Activated T-cell treated with anti-CD3 and anti-CD28 coated beads, Interleukin-2, amount 50 U/mL, for 4 hours (primary cell): ENCODE results near the gene APPL2. TPM values are rescaled to one million over a fixed set of nuclear protein-coding genes. Genes with fewer than 3 reads are reported as not detected.

ENCODE experiments used
- ATAC-seq, 2 donors: fragments of 200-7000 bp; cut with Tn5 transposase; one replicate each; pipeline ENCODE4 v1.10.0; 2021
- DNase-seq: peaks from one replicate; pipeline ENCODE4 v3.0.0-alpha.2; 2020
- H3K27me3 Mint-ChIP-seq: one replicate; pipeline ENCODE4 v1.8.0; 2021; ENCODE audit warnings: low read depth, mixed read lengths
- H3K36me3 Mint-ChIP-seq: one replicate; pipeline ENCODE4 v1.8.0; 2022; ENCODE audit warnings: mixed read lengths; ENCODE audit not compliant: insufficient read depth
- H3K4me1 Mint-ChIP-seq: one replicate; pipeline ENCODE4 v1.8.0; 2021; ENCODE audit warnings: low read depth, mixed read lengths
- H3K4me3 Mint-ChIP-seq: one replicate; pipeline ENCODE4 v1.8.0; 2021; ENCODE audit warnings: mild to moderate bottlenecking, moderate library complexity, mixed read lengths
- H3K9me3 Mint-ChIP-seq: one replicate; pipeline ENCODE4 v1.8.0; 2021; ENCODE audit warnings: mixed read lengths
- total RNA-seq, 3 donors: library from RNA; stranded (reverse); gene quantifications; one replicate each; pipeline ENCODE4 v1.2.1, GENCODE V29; 2021

The APPL2 gene
- total RNA-seq, result 1 to 10 TPM; 7.8 to 8.6 (median 8.0) TPM

GRCh38 chr12:105235732-105236476 is at the start of gene APPL2:
Gene APPL2 (minus strand): TSS chr12:105236174. CDS start chr12:105236012, 162 bp downstream.
- Mint-ChIP-seq H3K4me3 (peak within 1 kb of the TSS; percentile 87), H3K36me3 (peaks cover 9% of the 10 kb centered on the region), H3K9me3 (no peaks in the 10 kb centered on the region), H3K27me3 (no peaks in the 10 kb centered on the region), H3K4me1 (peaks cover 45% of the 10 kb centered on the region)
- DNase-seq (peak; percentile 73), ATAC-seq (peak; percentile 93 to 94)

- Mint-ChIP-seq H3K27me3 (peaks cover 10% of the 10 kb centered on the region), H3K9me3 (peaks cover 4% of the 10 kb centered on the region), H3K36me3 (peaks cover 2% of the 10 kb centered on the region), H3K4me3 (no peak overlapping the region), H3K4me1 (no peaks in the 10 kb centered on the region)
- DNase-seq, result no peak
- no peak for ATAC-seq
These were observed 49.4 kb upstream of the APPL2 start for GRCh38 chr12:105285378-105285777.

GRCh38 chr12:105281694-105282049 is 45.7 kb upstream of the APPL2 start:
- Mint-ChIP-seq H3K27me3 (peaks cover 10% of the 10 kb centered on the region), H3K36me3 (peaks cover 2% of the 10 kb centered on the region), H3K9me3 (peaks cover 4% of the 10 kb centered on the region), H3K4me3 (no peak overlapping the region), H3K4me1 (no peaks in the 10 kb centered on the region)
- DNase-seq (no peak), ATAC-seq (no peak)

- Mint-ChIP-seq H3K4me3 (no peak overlapping the region), H3K4me1 (no peaks in the 10 kb centered on the region), H3K27me3 (peaks cover 8% of the 10 kb centered on the region), H3K9me3 (peaks cover 4% of the 10 kb centered on the region), H3K36me3 (peaks cover 2% of the 10 kb centered on the region)
- DNase-seq, result no peak
- ATAC-seq, result no peak
These were observed 45.2 kb upstream of the APPL2 start for GRCh38 chr12:105280966-105281693.

GRCh38 chr12:105279460-105280056 is 43.6 kb upstream of the APPL2 start:
- Mint-ChIP-seq H3K4me3 (no peak overlapping the region), H3K27me3 (peaks cover 6% of the 10 kb centered on the region), H3K9me3 (no peaks in the 10 kb centered on the region), H3K36me3 (no peaks in the 10 kb centered on the region), H3K4me1 (no peaks in the 10 kb centered on the region)
- ATAC-seq (peak in 1 of 2 donors; percentile 52), DNase-seq (peak; percentile 14)

GRCh38 chr12:105278043-105278697 is 42.2 kb upstream of the APPL2 start:
- Mint-ChIP-seq H3K4me3 (no peak overlapping the region), H3K9me3 (no peaks in the 10 kb centered on the region), H3K36me3 (no peaks in the 10 kb centered on the region), H3K27me3 (no peaks in the 10 kb centered on the region), H3K4me1 (no peaks in the 10 kb centered on the region)
- no peak for DNase-seq
- ATAC-seq, result no peak

GRCh38 chr12:105275997-105276733 is 40.2 kb upstream of the APPL2 start:
- Mint-ChIP-seq H3K4me3 (no peak overlapping the region), H3K9me3 (no peaks in the 10 kb centered on the region), H3K36me3 (no peaks in the 10 kb centered on the region), H3K4me1 (no peaks in the 10 kb centered on the region), H3K27me3 (peaks cover 3% of the 10 kb centered on the region)
- DNase-seq, result no peak
- no peak for ATAC-seq

- H3K36me3 Mint-ChIP-seq, result no peaks in the 10 kb centered on the region
- H3K27me3 Mint-ChIP-seq, result peaks cover 3% of the 10 kb centered on the region
These were observed 38.6 kb upstream of the APPL2 start for GRCh38 chr12:105274571-105274970.

GRCh38 chr12:105273601-105274000 is 37.6 kb upstream of the APPL2 start:
- peaks cover 3% of the 10 kb centered on the region for H3K27me3 Mint-ChIP-seq
- H3K4me3 Mint-ChIP-seq, result no peak overlapping the region
- no peaks in the 10 kb centered on the region for H3K36me3 Mint-ChIP-seq
- DNase-seq (no peak), ATAC-seq (no peak)
- no peaks in the 10 kb centered on the region for H3K4me1 Mint-ChIP-seq
- H3K9me3 Mint-ChIP-seq, result no peaks in the 10 kb centered on the region

More at GRCh38 chr12:105274571-105274970, 38.6 kb upstream of the APPL2 start:
- H3K4me3 Mint-ChIP-seq, result no peak overlapping the region
- no peaks in the 10 kb centered on the region for H3K4me1 Mint-ChIP-seq
- no peak for DNase-seq
- ATAC-seq, result no peak
- H3K9me3 Mint-ChIP-seq, result no peaks in the 10 kb centered on the region

GRCh38 chr12:105272814-105273416 is 36.9 kb upstream of the APPL2 start:
- H3K4me3 Mint-ChIP-seq, result no peak overlapping the region
- no peaks in the 10 kb centered on the region for H3K4me1 Mint-ChIP-seq
- no peak for DNase-seq
- ATAC-seq, result no peak
- no peaks in the 10 kb centered on the region for H3K9me3 Mint-ChIP-seq
- H3K27me3 Mint-ChIP-seq, result peaks cover 3% of the 10 kb centered on the region
- no peaks in the 10 kb centered on the region for H3K36me3 Mint-ChIP-seq

GRCh38 chr12:105272152-105272551 is 36.2 kb upstream of the APPL2 start:
- no peak for ATAC-seq
- Mint-ChIP-seq H3K4me3 (no peak overlapping the region), H3K4me1 (no peaks in the 10 kb centered on the region), H3K36me3 (no peaks in the 10 kb centered on the region), H3K27me3 (peaks cover 3% of the 10 kb centered on the region), H3K9me3 (no peaks in the 10 kb centered on the region)
- DNase-seq, result no peak

GRCh38 chr12:105271364-105271763 is 35.4 kb upstream of the APPL2 start:
- ATAC-seq, result no peak
- peaks cover 3% of the 10 kb centered on the region for H3K27me3 Mint-ChIP-seq
- H3K36me3 Mint-ChIP-seq, result no peaks in the 10 kb centered on the region
- no peak overlapping the region for H3K4me3 Mint-ChIP-seq
- H3K9me3 Mint-ChIP-seq, result no peaks in the 10 kb centered on the region
- no peaks in the 10 kb centered on the region for H3K4me1 Mint-ChIP-seq
- DNase-seq, result no peak

- Mint-ChIP-seq H3K9me3 (no peaks in the 10 kb centered on the region), H3K4me3 (no peak overlapping the region)
- no peak for DNase-seq
These were observed 34.8 kb upstream of the APPL2 start for GRCh38 chr12:105270671-105271255.

More at GRCh38 chr12:105270671-105271255, 34.8 kb upstream of the APPL2 start:
- H3K27me3 Mint-ChIP-seq, result peaks cover 3% of the 10 kb centered on the region
- H3K36me3 Mint-ChIP-seq, result no peaks in the 10 kb centered on the region
- no peak for ATAC-seq
- H3K4me1 Mint-ChIP-seq, result no peaks in the 10 kb centered on the region
